ENCODE results near the gene RLN2.

Gene RLN2

GRCh38 chr9:5274770-5275169 is 29.7 kb downstream of the RLN2 start:
- Histone ChIP-seq H3K9me3 (no peaks in the 10 kb centered on the region), H3K36me3 (no peaks in the 10 kb centered on the region), H3K4me1 (no peaks in the 10 kb centered on the region), H3K27me3 (no peaks in the 10 kb centered on the region), H3K4me3 (ENCODE audit: low read depth, low read length) (no peak overlapping the region)
- DNase-seq = no peak
- no peak for TF ChIP-seq CTCF (IDR thresholded peaks at IDR 0.05; ENCODE audit: low read depth, low read length)

GRCh38 chr9:5269249-5269715 is 35.2 kb downstream of the RLN2 start:
- no peak overlapping the region for H3K4me3 ChIP-seq (ENCODE audit: low read depth, low read length)
- DNase-seq = no peak
- no peaks in the 10 kb centered on the region for H3K36me3 ChIP-seq
- TF ChIP-seq CTCF (IDR thresholded peaks at IDR 0.05; ENCODE audit: low read depth, low read length) = no peak
- no peaks in the 10 kb centered on the region for H3K4me1 ChIP-seq
- H3K27me3 ChIP-seq = no peaks in the 10 kb centered on the region
- H3K9me3 ChIP-seq = no peaks in the 10 kb centered on the region

- Histone ChIP-seq H3K27me3 (no peaks in the 10 kb centered on the region), H3K36me3 (no peaks in the 10 kb centered on the region), H3K4me1 (no peaks in the 10 kb centered on the region), H3K4me3 (ENCODE audit: low read depth, low read length) (no peak overlapping the region), H3K9me3 (no peaks in the 10 kb centered on the region)
- 0 out of 2 replicates have a peak, but pooled peaks have one; percentile 2 for TF ChIP-seq CTCF (IDR thresholded peaks at IDR 0.05; ENCODE audit: low read depth, low read length)
- no peak for DNase-seq
These were observed 38.6 kb downstream of the RLN2 start for GRCh38 chr9:5265939-5266338.

GRCh38 chr9:5264219-5264595 is 40.3 kb downstream of the RLN2 start:
- Histone ChIP-seq H3K4me1 (no peaks in the 10 kb centered on the region), H3K36me3 (no peaks in the 10 kb centered on the region), H3K9me3 (no peaks in the 10 kb centered on the region), H3K27me3 (no peaks in the 10 kb centered on the region), H3K4me3 (ENCODE audit: low read depth, low read length) (no peak overlapping the region)
- no peak for DNase-seq
- no peak for TF ChIP-seq CTCF (IDR thresholded peaks at IDR 0.05; ENCODE audit: low read depth, low read length)

- Histone ChIP-seq H3K27me3 (no peaks in the 10 kb centered on the region), H3K4me3 (ENCODE audit: low read depth, low read length) (no peak overlapping the region), H3K36me3 (no peaks in the 10 kb centered on the region), H3K4me1 (no peaks in the 10 kb centered on the region), H3K9me3 (no peaks in the 10 kb centered on the region)
- no peak for TF ChIP-seq CTCF (IDR thresholded peaks at IDR 0.05; ENCODE audit: low read depth, low read length)
- DNase-seq = no peak
These were observed 40.9 kb downstream of the RLN2 start for GRCh38 chr9:5263351-5264218.

Measured in BE2C (cell line).